GM23338 (cell line): ENCODE data around the gene TNFRSF1A. TPM values are rescaled to one million over a fixed set of nuclear protein-coding genes. Genes with fewer than 3 reads are reported as not detected.
A peak's percentile ranks its signal among the peaks of the same experiment; 100 is the strongest.

Experiments
- ATAC-seq: fragments of 200-7000 bp; cut with Tn5 transposase; 3 replicates; pipeline ENCODE4 v1.9.1; 2020
- DNase-seq: peaks from one replicate; pipeline ENCODE4 v3.0.0-alpha.2; 2015; ENCODE audit warnings: low spot score
- H2AFZ ChIP-seq: fragments of 200-600 bp; sonication (generic); 2 replicates; pipeline ENCODE4 v1.8.0; 2016; ENCODE audit warnings: antibody characterized with exemption, mild to moderate bottlenecking, moderate library complexity
- H3F3A ChIP-seq: fragments of 200-600 bp; sonication (generic); replicated peaks from 2 replicates; pipeline ENCODE4 v1.8.0; 2017; ENCODE audit warnings: antibody characterized with exemption, mixed run types, low read depth
- H3K27ac ChIP-seq: fragments of 200-600 bp; sonication (generic); 2 replicates; pipeline ENCODE4 v1.6.1; 2016; ENCODE audit warnings: low read depth
- H3K27me3 ChIP-seq: fragments of 200-600 bp; sonication (generic); 2 replicates; pipeline ENCODE4 v1.8.0; 2016; ENCODE audit warnings: mild to moderate bottlenecking, mixed run types, moderate library complexity; ENCODE audit not compliant: insufficient read depth
- H3K36me3 ChIP-seq: fragments of 200-600 bp; sonication (generic); 2 replicates; pipeline ENCODE4 v1.8.0; 2016; ENCODE audit warnings: mild to moderate bottlenecking; ENCODE audit not compliant: insufficient read depth
- H3K4me1 ChIP-seq: fragments of 200-600 bp; sonication (generic); 2 replicates; pipeline ENCODE4 v1.8.0; 2016; ENCODE audit warnings: mild to moderate bottlenecking, moderate library complexity; ENCODE audit not compliant: insufficient read depth
- H3K4me2 ChIP-seq: fragments of 200-600 bp; sonication (generic); 2 replicates; pipeline ENCODE4 v1.7.1; 2017; ENCODE audit warnings: mixed run types
- H3K4me3 ChIP-seq: fragments of 200-600 bp; sonication (generic); 2 replicates; pipeline ENCODE4 v1.6.1; 2016; ENCODE audit warnings: mixed run types
- H3K79me2 ChIP-seq: fragments of 200-600 bp; sonication (generic); replicated peaks from 2 replicates; pipeline ENCODE4 v1.8.0; 2017; ENCODE audit warnings: mild to moderate bottlenecking; ENCODE audit not compliant: insufficient read depth
- H3K9me2 ChIP-seq: fragments of 200-600 bp; sonication (generic); 2 replicates; pipeline ENCODE4 v1.8.0; 2017; ENCODE audit not compliant: insufficient read depth
- H4K20me1 ChIP-seq: fragments of 200-600 bp; sonication (generic); replicated peaks from 2 replicates; pipeline ENCODE4 v1.8.0; 2017; ENCODE audit warnings: mild to moderate bottlenecking; ENCODE audit not compliant: insufficient read depth
- H3K27ac Mint-ChIP-seq: 2 replicates; pipeline ENCODE4 v1.8.0; 2020; ENCODE audit warnings: inconsistent platforms, mild to moderate bottlenecking, moderate library complexity, mixed read lengths
- H3K27me3 Mint-ChIP-seq: 3 replicates; pipeline ENCODE4 v1.8.0; 2022; ENCODE audit warnings: low read depth, mild to moderate bottlenecking, moderate library complexity, mixed read lengths, inconsistent platforms; ENCODE audit not compliant: insufficient read depth, poor library complexity
- H3K36me3 Mint-ChIP-seq: 3 replicates; pipeline ENCODE4 v1.8.0; 2021; ENCODE audit warnings: low read depth, mild to moderate bottlenecking, inconsistent platforms, moderate library complexity, mixed read lengths
- H3K4me1 Mint-ChIP-seq: 3 replicates; pipeline ENCODE4 v1.8.0; 2020; ENCODE audit warnings: mild to moderate bottlenecking, inconsistent platforms, mixed read lengths
- H3K4me3 Mint-ChIP-seq: 3 replicates; pipeline ENCODE4 v1.8.0; 2021; ENCODE audit warnings: moderate library complexity, mild to moderate bottlenecking, inconsistent platforms, mixed read lengths
- H3K9me3 Mint-ChIP-seq: 3 replicates; pipeline ENCODE4 v1.8.0; 2020; ENCODE audit warnings: moderate library complexity, mild to moderate bottlenecking, inconsistent platforms, mixed read lengths
- CREB1 ChIP-seq: fragments of 250-450 bp; sonication (Bioruptor Pico); IDR thresholded peaks from 2 replicates; pipeline ENCODE4 v1.5.0; 2020; ENCODE audit warnings: low read depth, mild to moderate bottlenecking, moderate library complexity
- EZH2phosphoT487 ChIP-seq: fragments of 200-600 bp; sonication (generic); IDR thresholded peaks from one replicate; pipeline ENCODE4 v1.8.1; 2018; ENCODE audit warnings: antibody characterized with exemption; ENCODE audit not compliant: unreplicated experiment
- JUNB ChIP-seq: IDR thresholded peaks from one replicate; pipeline ENCODE4 v1.6.1; 2016; ENCODE audit warnings: antibody characterized with exemption; ENCODE audit not compliant: unreplicated experiment
- POLR2AphosphoS5 ChIP-seq: IDR thresholded peaks from 2 replicates; pipeline ENCODE4 v1.6.1; 2016; ENCODE audit warnings: antibody characterized with exemption, low read depth
- STAT1 ChIP-seq: IDR thresholded peaks from one replicate; pipeline ENCODE4 v1.6.1; 2016; ENCODE audit warnings: antibody characterized with exemption; ENCODE audit not compliant: unreplicated experiment
- ZNF462 ChIP-seq: fragments of 250-450 bp; sonication (Bioruptor Pico); IDR thresholded peaks from 2 replicates; pipeline ENCODE4 v1.5.0; 2020; ENCODE audit warnings: mild to moderate bottlenecking, moderate library complexity
- polyA plus RNA-seq: library from polyadenylated mRNA; unstranded; fragments of >200 nt; fragmentation: Nextera tagmentation; extraction: Ambion mirVana; gene quantifications from 2 replicates; pipeline ENCODE4 v1.2.1, GENCODE V29; 2016
- total RNA-seq: library from RNA; depleted of rRNA; stranded (reverse); fragments of >200 nt; shearing (Covaris generic); gene quantifications from 2 replicates; pipeline ENCODE4 v1.2.3, GENCODE V29; 2014
- TF ChIP-seq, protein P1 (sequence below): IDR thresholded peaks from 2 replicates; pipeline ENCODE4 v1.6.1; 2016; ENCODE audit warnings: antibody characterized with exemption
- TF ChIP-seq, protein P2 (sequence below), 2 experiments: fragments of 200-600 bp in 1 of 2; sonication (generic) in 1 of 2; conservative IDR thresholded peaks; 2 replicates each; pipeline versions ENCODE4 v1.5.1 to v1.6.1; 2016 to 2017; ENCODE audit warnings: antibody characterized with exemption in 2 of 2, low read depth in 2 of 2, mild to moderate bottlenecking in 2 of 2, moderate library complexity in 1 of 2

Gene TNFRSF1A
- total and polyA plus RNA-seq, 2 experiments from 2014 or later: 24.3 to 43.4 TPM

GRCh38 chr12:6311822-6312528, 29.9 kb downstream of the TNFRSF1A start (continued):
- TF ChIP-seq ZNF462 (CRISPR knock-in tag): no peak
- TF ChIP-seq, protein P1, sequence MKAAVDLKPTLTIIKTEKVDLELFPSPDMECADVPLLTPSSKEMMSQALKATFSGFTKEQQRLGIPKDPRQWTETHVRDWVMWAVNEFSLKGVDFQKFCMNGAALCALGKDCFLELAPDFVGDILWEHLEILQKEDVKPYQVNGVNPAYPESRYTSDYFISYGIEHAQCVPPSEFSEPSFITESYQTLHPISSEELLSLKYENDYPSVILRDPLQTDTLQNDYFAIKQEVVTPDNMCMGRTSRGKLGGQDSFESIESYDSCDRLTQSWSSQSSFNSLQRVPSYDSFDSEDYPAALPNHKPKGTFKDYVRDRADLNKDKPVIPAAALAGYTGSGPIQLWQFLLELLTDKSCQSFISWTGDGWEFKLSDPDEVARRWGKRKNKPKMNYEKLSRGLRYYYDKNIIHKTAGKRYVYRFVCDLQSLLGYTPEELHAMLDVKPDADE: no peak

- peak overlapping the region; percentile 78; the same call in 1 of the 2 replicates for H2AFZ ChIP-seq
- H3K9me3 Mint-ChIP-seq: no peaks in the 10 kb centered on the region
- peaks cover 19% of the 10 kb centered on the region for H3K27me3 Mint-ChIP-seq
- H3K9me2 ChIP-seq: no peaks in the 10 kb centered on the region
- peak overlapping the region; percentile 78 for H3K4me3 ChIP-seq
- H3K79me2 ChIP-seq: no peaks in the 10 kb centered on the region
- DNase-seq: peak; percentile 88
- H3K4me1 ChIP-seq: peaks cover 22% of the 10 kb centered on the region
- TF ChIP-seq POLR2AphosphoS5: peak; percentile 52
- TF ChIP-seq EZH2phosphoT487: no peak
- TF ChIP-seq JUNB: no peak
- no peak for TF ChIP-seq STAT1
- TF ChIP-seq CREB1 (CRISPR knock-in tag): no peak
- TF ChIP-seq, protein P2, sequence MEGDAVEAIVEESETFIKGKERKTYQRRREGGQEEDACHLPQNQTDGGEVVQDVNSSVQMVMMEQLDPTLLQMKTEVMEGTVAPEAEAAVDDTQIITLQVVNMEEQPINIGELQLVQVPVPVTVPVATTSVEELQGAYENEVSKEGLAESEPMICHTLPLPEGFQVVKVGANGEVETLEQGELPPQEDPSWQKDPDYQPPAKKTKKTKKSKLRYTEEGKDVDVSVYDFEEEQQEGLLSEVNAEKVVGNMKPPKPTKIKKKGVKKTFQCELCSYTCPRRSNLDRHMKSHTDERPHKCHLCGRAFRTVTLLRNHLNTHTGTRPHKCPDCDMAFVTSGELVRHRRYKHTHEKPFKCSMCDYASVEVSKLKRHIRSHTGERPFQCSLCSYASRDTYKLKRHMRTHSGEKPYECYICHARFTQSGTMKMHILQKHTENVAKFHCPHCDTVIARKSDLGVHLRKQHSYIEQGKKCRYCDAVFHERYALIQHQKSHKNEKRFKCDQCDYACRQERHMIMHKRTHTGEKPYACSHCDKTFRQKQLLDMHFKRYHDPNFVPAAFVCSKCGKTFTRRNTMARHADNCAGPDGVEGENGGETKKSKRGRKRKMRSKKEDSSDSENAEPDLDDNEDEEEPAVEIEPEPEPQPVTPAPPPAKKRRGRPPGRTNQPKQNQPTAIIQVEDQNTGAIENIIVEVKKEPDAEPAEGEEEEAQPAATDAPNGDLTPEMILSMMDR (conservative IDR thresholded peaks at IDR 0.05; ENCODE audit: low read depth in 2 of 2): peak in 1 of 2 experiments; percentile 21; a peak in 1 of 4 replicates
- peaks cover 19% of the 10 kb centered on the region for H3K36me3 Mint-ChIP-seq
- H3K4me1 Mint-ChIP-seq: peaks cover 30% of the 10 kb centered on the region
- no peaks in the 10 kb centered on the region for H4K20me1 ChIP-seq
- H3K27ac ChIP-seq: 0 out of 2 replicates have a peak overlapping the region, but pooled peaks have one; percentile 50
- ATAC-seq: peak; percentile 68
- peak overlapping the region; percentile 92 for H3K4me2 ChIP-seq
- peaks cover 14% of the 10 kb centered on the region for H3K27me3 ChIP-seq
- 0 out of 2 replicates have a peak, but pooled peaks cover 2% of the 10 kb centered on the region for H3F3A ChIP-seq
- no peak overlapping the region for H3K27ac Mint-ChIP-seq
- H3K4me3 Mint-ChIP-seq: peak overlapping the region; percentile 73
- no peaks in the 10 kb centered on the region; the same call in 1 of the 2 replicates for H3K36me3 ChIP-seq
Measured at GRCh38 chr12:6310771-6311610, 30.9 kb downstream of the TNFRSF1A start.
